Measurements from ENCODE around the gene DR1. TPM values are rescaled to one million over a fixed set of nuclear protein-coding genes. Genes with fewer than 3 reads are reported as not detected.

Gene DR1
- total and polyA plus RNA-seq, 8 donors: 54.7 to 65.8 (median 60.2) TPM

GRCh38 chr1:93346421-93346993 is 800 bp downstream of the DR1 start:
- Histone ChIP-seq H3K9me3 (no peaks in the 10 kb centered on the region), H3K4me1 (peaks cover 18 to 41% of the 10 kb centered on the region in 2 donors), H3K27me3 (no peaks in the 10 kb centered on the region), H3K4me3 (peak overlapping the region; percentile 64 to 74), H3K36me3 (no peaks in the 10 kb centered on the region), H3K27ac (peak overlapping the region; percentile 91 to 96)
- peak in 1 of 4 donors; percentile 17 for DNase-seq
- no peak for TF ChIP-seq CTCF (IDR thresholded peaks at IDR 0.05)
- intact Hi-C loops (cut with DNase I): no loop called here
- ATAC-seq: peak; percentile 29

GRCh38 chr1:93347334-93347899 is 1.7 kb downstream of the DR1 start:
- Histone ChIP-seq H3K4me3 (peak overlapping the region; percentile 64 to 74), H3K9me3 (no peaks in the 10 kb centered on the region), H3K27ac (peak overlapping the region; percentile 91 to 96), H3K27me3 (no peaks in the 10 kb centered on the region), H3K36me3 (no peaks in the 10 kb centered on the region), H3K4me1 (peaks cover 18 to 42% of the 10 kb centered on the region in 2 donors)
- no peak for DNase-seq
- ATAC-seq: no peak
- no peak for TF ChIP-seq CTCF (IDR thresholded peaks at IDR 0.05)
- intact Hi-C loops (cut with DNase I): no loop called here

- H3K4me3 ChIP-seq: peak overlapping the region; percentile 64 to 74
- H3K27me3 ChIP-seq: no peaks in the 10 kb centered on the region
- H3K9me3 ChIP-seq: no peaks in the 10 kb centered on the region
- TF ChIP-seq CTCF (IDR thresholded peaks at IDR 0.05): no peak
- ATAC-seq (no peak), DNase-seq (peak in 1 of 4 donors; percentile 36)
- intact Hi-C loops (cut with DNase I): no loop called here
- H3K27ac ChIP-seq: peak overlapping the region in 1 of 2 donors; percentile 91
- peaks cover 18 to 44% of the 10 kb centered on the region in 2 donors for H3K4me1 ChIP-seq
- peaks cover 0 to 4% of the 10 kb centered on the region in 2 donors for H3K36me3 ChIP-seq
Measured at GRCh38 chr1:93348104-93348728, 2.5 kb downstream of the DR1 start.

- no peak for DNase-seq
- no peak for ATAC-seq
- H3K27me3 ChIP-seq: no peaks in the 10 kb centered on the region
- H3K4me3 ChIP-seq: peak overlapping the region in 1 of 2 donors; percentile 64
- peaks cover 18 to 51% of the 10 kb centered on the region in 2 donors for H3K4me1 ChIP-seq
- H3K27ac ChIP-seq: no peak overlapping the region
- H3K36me3 ChIP-seq: peaks cover 0 to 12% of the 10 kb centered on the region in 2 donors
- H3K9me3 ChIP-seq: no peaks in the 10 kb centered on the region
- no peak for TF ChIP-seq CTCF (IDR thresholded peaks at IDR 0.05)
- intact Hi-C loops (cut with DNase I): no loop called here
Measured at GRCh38 chr1:93349231-93350135, 3.8 kb downstream of the DR1 start.

Data from left lung (tissue), 10 donors.